Measurements from ENCODE around the gene ARL15.

The ARL15 gene

DNA sequence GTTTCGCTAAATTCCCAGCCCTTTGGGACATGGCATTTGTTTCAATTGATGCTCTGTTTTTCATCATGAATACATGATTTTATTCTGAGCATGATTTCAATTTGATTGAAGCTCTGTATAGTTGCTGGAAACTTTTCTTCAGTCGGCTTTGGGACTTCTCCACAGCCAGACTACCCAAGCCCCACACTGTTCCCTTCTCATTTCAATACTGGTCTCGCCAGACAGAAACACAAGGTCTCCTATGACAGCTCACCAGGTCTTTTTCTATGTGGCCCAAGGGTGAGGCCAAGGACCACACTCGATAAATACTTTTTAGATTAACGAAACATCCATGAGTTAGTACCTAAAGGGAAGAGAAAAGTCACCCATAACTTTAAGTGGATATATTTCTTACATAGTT, 132.2 kb downstream of the ARL15 start:
- peaks cover 19% of the 10 kb centered on the region for H4K20me1 ChIP-seq (ENCODE audit: insufficient read depth, low read length)
- TF ChIP-seq, protein P1, sequence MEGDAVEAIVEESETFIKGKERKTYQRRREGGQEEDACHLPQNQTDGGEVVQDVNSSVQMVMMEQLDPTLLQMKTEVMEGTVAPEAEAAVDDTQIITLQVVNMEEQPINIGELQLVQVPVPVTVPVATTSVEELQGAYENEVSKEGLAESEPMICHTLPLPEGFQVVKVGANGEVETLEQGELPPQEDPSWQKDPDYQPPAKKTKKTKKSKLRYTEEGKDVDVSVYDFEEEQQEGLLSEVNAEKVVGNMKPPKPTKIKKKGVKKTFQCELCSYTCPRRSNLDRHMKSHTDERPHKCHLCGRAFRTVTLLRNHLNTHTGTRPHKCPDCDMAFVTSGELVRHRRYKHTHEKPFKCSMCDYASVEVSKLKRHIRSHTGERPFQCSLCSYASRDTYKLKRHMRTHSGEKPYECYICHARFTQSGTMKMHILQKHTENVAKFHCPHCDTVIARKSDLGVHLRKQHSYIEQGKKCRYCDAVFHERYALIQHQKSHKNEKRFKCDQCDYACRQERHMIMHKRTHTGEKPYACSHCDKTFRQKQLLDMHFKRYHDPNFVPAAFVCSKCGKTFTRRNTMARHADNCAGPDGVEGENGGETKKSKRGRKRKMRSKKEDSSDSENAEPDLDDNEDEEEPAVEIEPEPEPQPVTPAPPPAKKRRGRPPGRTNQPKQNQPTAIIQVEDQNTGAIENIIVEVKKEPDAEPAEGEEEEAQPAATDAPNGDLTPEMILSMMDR (IDR thresholded peaks at IDR 0.05; ENCODE audit: low read depth, low read length), result no peak
- no peak for TF ChIP-seq EZH2phosphoT487 (IDR thresholded peaks at IDR 0.05; ENCODE audit: low read depth)
- peak overlapping the region; percentile 58 for H3K4me2 ChIP-seq (ENCODE audit: low read length)
- no peak overlapping the region for H2AFZ ChIP-seq (ENCODE audit: low read depth, low read length)
- H3K79me2 ChIP-seq (ENCODE audit: low read length), result no peaks in the 10 kb centered on the region
- peak overlapping the region; percentile 33 for H3K4me3 ChIP-seq (ENCODE audit: low read length)
- no peak overlapping the region for H3K9ac ChIP-seq (ENCODE audit: low read length)
- H3K27ac ChIP-seq (ENCODE audit: low read length), result no peak overlapping the region
- peaks cover 22% of the 10 kb centered on the region for H3K27me3 ChIP-seq (ENCODE audit: low read depth, low read length)
- H3K4me1 ChIP-seq (ENCODE audit: low read length), result peaks cover 43% of the 10 kb centered on the region
- H3K36me3 ChIP-seq (replicated peaks; ENCODE audit: low read depth, low read length), result no peaks in the 10 kb centered on the region
- no peaks in the 10 kb centered on the region for H3K9me3 ChIP-seq (ENCODE audit: insufficient read depth, low read length)

DNA sequence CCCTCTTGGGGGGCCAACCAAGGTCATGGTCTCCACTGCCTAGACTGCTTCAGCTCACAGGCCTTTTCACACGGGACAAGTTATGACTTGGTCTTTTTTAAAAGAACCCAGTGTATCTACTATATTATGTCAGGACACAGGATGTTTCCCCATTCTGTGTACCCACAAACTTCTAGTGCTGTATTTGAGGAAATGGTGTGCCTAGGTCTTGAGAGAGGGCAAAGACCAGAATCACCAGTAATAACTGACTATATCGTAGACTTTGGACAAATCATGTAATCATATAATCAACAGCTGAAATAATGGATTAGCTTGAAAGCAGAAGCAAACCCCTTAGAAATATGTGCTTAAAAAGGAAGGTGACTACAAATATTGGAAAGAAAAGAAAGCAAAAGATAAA, 133.3 kb downstream of the ARL15 start:
- no peaks in the 10 kb centered on the region for H3K9me3 ChIP-seq (ENCODE audit: insufficient read depth, low read length)
- H3K4me3 ChIP-seq (ENCODE audit: low read length), result no peak overlapping the region

GRCh38 chr5:54176066-54176830, 134.1 kb downstream of the ARL15 start:
- no peaks in the 10 kb centered on the region for H3K79me2 ChIP-seq (ENCODE audit: low read length)
- peaks cover 61% of the 10 kb centered on the region for H3K4me1 ChIP-seq (ENCODE audit: low read length)
- H3K4me3 ChIP-seq (ENCODE audit: low read length), result no peak overlapping the region
- no peaks in the 10 kb centered on the region for H3K36me3 ChIP-seq (replicated peaks; ENCODE audit: low read depth, low read length)
- peaks cover 22% of the 10 kb centered on the region for H3K27me3 ChIP-seq (ENCODE audit: low read depth, low read length)
- peaks cover under 1% of the 10 kb centered on the region; the same call in 1 of the 2 replicates for H3K9me3 ChIP-seq (ENCODE audit: insufficient read depth, low read length)
- H3K4me2 ChIP-seq (ENCODE audit: low read length), result no peak overlapping the region
- no peak overlapping the region for H3K9ac ChIP-seq (ENCODE audit: low read length)
- TF ChIP-seq, protein P1 (IDR thresholded peaks at IDR 0.05; ENCODE audit: low read depth, low read length), result no peak
- TF ChIP-seq EZH2phosphoT487 (IDR thresholded peaks at IDR 0.05; ENCODE audit: low read depth), result no peak
- no peak overlapping the region for H3K27ac ChIP-seq (ENCODE audit: low read length)
- peaks cover 19% of the 10 kb centered on the region for H4K20me1 ChIP-seq (ENCODE audit: insufficient read depth, low read length)
- no peak overlapping the region for H2AFZ ChIP-seq (ENCODE audit: low read depth, low read length)

More for the DNA sequence above, 133.3 kb downstream of the ARL15 start:
- Histone ChIP-seq H3K79me2 (ENCODE audit: low read length) (no peaks in the 10 kb centered on the region), H3K4me1 (ENCODE audit: low read length) (peaks cover 52% of the 10 kb centered on the region), H3K9ac (ENCODE audit: low read length) (no peak overlapping the region), H4K20me1 (ENCODE audit: insufficient read depth, low read length) (peaks cover 19% of the 10 kb centered on the region), H3K27me3 (ENCODE audit: low read depth, low read length) (peaks cover 22% of the 10 kb centered on the region), H2AFZ (ENCODE audit: low read depth, low read length) (no peak overlapping the region), H3K27ac (ENCODE audit: low read length) (no peak overlapping the region), H3K36me3 (replicated peaks; ENCODE audit: low read depth, low read length) (no peaks in the 10 kb centered on the region), H3K4me2 (ENCODE audit: low read length) (no peak overlapping the region)
- TF ChIP-seq, protein P1 (IDR thresholded peaks at IDR 0.05; ENCODE audit: low read depth, low read length), result no peak

DNA sequence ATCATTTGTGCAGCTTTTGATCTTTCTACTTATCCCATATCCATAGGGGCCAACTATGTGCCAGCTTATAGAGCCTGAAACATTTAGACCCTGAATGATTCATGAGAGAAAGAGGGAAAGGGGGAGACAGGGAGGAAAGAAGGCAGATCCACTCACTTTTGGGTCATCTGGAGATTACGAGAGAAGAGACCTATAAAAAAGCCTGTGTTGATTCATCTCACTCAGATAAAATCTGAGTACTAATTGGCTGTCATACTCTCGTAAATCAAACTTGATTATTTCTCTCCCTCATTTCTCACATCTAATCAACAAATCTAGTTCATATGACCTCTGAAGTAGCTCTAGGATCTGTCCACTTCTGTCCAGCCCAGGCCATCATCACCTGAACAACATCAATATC, 137.1 kb downstream of the ARL15 start:
- no peak overlapping the region for H3K4me3 ChIP-seq (ENCODE audit: low read length)
- H3K9ac ChIP-seq (ENCODE audit: low read length), result no peak overlapping the region
- H3K9me3 ChIP-seq (ENCODE audit: insufficient read depth, low read length), result peaks cover 6% of the 10 kb centered on the region; the same call in 1 of the 2 replicates
- no peak overlapping the region for H3K27ac ChIP-seq (ENCODE audit: low read length)
- no peaks in the 10 kb centered on the region for H3K36me3 ChIP-seq (replicated peaks; ENCODE audit: low read depth, low read length)
- H3K79me2 ChIP-seq (ENCODE audit: low read length), result no peaks in the 10 kb centered on the region
- H3K4me1 ChIP-seq (ENCODE audit: low read length), result peaks cover 58% of the 10 kb centered on the region
- H3K27me3 ChIP-seq (ENCODE audit: low read depth, low read length), result peaks cover 30% of the 10 kb centered on the region
- peaks cover 19% of the 10 kb centered on the region for H4K20me1 ChIP-seq (ENCODE audit: insufficient read depth, low read length)
- H3K4me2 ChIP-seq (ENCODE audit: low read length), result peak overlapping the region; percentile 87
- TF ChIP-seq EZH2phosphoT487 (IDR thresholded peaks at IDR 0.05; ENCODE audit: low read depth), result no peak
- TF ChIP-seq, protein P1 (IDR thresholded peaks at IDR 0.05; ENCODE audit: low read depth, low read length), result no peak
- no peak overlapping the region for H2AFZ ChIP-seq (ENCODE audit: low read depth, low read length)

Measured in OCI-LY3 (cell line).